ENCODE results near the gene ZNF805. TPM values are rescaled to one million over a fixed set of nuclear protein-coding genes. Genes with fewer than 3 reads are reported as not detected.

Gene ZNF805
- total RNA-seq, 3 donors from 2014 or later: 7.3 to 18.6 (median 10.6) TPM

DNA sequence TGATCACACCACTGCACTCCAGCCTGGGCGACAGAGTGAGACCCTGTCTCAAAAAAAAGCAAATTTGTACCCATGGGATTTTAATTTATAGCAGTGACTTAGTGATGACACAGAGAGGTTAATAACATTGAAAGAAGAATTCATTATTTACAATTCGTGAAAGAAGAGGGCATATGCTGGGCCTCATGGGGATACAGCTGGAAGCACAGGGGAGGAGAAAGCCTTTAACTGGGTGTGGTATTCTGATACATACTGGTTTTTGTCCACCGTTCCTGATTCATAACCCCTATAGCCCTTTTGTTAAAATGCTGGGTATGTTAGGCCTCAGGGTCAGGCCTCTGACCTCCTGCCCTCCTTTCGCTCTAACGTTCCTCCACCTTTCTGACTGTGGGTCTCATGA is 38.3 kb upstream of the ZNF805 start:
- no peak for ATAC-seq
- Histone ChIP-seq H3K36me3 (ENCODE audit: low read depth) (no peaks in the 10 kb centered on the region), H3K9me3 (peaks cover 16% of the 10 kb centered on the region), H3K4me1 (ENCODE audit: low read depth) (no peaks in the 10 kb centered on the region), H3K4me3 (no peak overlapping the region)
- intact Hi-C loops (cut with DNase I, micrococcal nuclease): no loop called here
- DNase-seq: no peak
- TF ChIP-seq CTCF (IDR thresholded peaks at IDR 0.05): no peak

DNA sequence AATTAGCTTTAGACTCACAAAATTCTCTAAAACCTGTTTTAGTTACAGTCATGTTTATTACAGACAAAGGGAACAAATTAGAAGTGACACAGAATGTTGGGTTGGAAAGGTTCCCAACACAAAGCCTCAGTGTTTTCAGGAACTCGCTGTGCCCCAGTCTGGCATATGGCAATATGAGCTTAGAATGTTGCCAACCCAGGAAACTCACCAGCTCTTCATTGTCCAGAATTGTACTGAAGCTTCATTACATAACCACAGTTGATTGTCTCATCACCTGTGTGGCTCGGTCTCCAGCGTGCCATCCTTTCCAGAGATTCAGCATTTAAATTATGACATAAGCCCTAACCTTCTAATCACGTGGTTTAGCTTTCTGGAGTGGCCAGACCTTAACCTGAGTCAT is 30.1 kb upstream of the ZNF805 start:
- TF ChIP-seq CTCF (IDR thresholded peaks at IDR 0.05): no peak
- Histone ChIP-seq H3K36me3 (ENCODE audit: low read depth) (peaks cover 26% of the 10 kb centered on the region), H3K9me3 (peaks cover 38% of the 10 kb centered on the region), H3K4me1 (ENCODE audit: low read depth) (no peaks in the 10 kb centered on the region), H3K4me3 (no peak overlapping the region)
- ATAC-seq (no peak), DNase-seq (no peak)
- intact Hi-C loops (cut with DNase I, micrococcal nuclease): no loop called here

GRCh38 chr19:57212109-57212508 is 28.3 kb upstream of the ZNF805 start:
- Histone ChIP-seq H3K36me3 (ENCODE audit: low read depth) (peaks cover 26% of the 10 kb centered on the region), H3K4me1 (ENCODE audit: low read depth) (no peaks in the 10 kb centered on the region), H3K4me3 (no peak overlapping the region), H3K9me3 (peaks cover 39% of the 10 kb centered on the region)
- no peak for TF ChIP-seq CTCF (IDR thresholded peaks at IDR 0.05)
- ATAC-seq (no peak), DNase-seq (no peak)
- intact Hi-C loops (cut with DNase I, micrococcal nuclease): no loop called here

DNA sequence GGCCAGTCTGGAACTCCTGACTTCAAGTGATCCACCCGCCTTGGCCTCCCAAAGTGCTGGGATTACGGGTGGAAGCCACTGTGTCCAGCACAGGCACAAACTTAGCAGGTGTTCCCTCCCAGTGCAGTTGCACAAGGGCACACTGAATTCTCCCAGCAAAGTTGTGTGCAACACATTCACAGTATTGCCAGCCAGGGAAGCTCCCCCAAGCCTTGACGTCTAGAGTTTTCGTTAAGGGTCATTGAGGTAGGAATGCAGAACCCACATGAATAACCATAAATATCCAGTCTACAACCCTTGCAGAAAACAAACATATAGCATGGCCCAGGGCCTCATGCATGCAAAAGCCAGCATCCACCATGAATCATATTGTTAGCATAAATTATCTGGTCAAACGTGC is 12.9 kb upstream of the ZNF805 start:
- no peak for TF ChIP-seq CTCF (IDR thresholded peaks at IDR 0.05)
- intact Hi-C loops (cut with DNase I, micrococcal nuclease): no loop called here
- no peaks in the 10 kb centered on the region for H3K36me3 ChIP-seq (ENCODE audit: low read depth)
- ATAC-seq: no peak
- H3K9me3 ChIP-seq: no peaks in the 10 kb centered on the region
- no peak overlapping the region for H3K4me3 ChIP-seq
- DNase-seq: no peak
- H3K4me1 ChIP-seq (ENCODE audit: low read depth): no peaks in the 10 kb centered on the region

DNA sequence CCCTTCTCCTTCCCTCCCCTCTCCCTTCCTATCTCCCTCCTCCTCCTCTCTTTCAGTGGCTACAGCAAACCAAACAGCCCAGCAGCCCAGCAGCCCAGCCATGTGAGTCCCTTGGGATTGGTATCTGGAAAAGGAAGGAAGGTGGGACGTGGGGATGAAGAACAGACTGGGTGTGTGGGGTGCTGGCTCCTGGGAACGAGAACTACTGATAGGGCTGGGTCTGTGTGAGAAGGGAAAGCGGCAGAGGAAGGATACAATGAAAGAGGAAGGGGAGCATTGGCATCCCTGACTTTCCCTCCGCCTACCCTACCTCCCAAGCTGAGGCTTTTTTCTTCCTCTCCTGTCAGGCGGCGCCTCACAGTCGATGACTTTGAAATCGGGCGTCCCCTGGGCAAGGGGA is 8.7 kb upstream of the ZNF805 start:
- Histone ChIP-seq H3K4me1 (ENCODE audit: low read depth) (no peaks in the 10 kb centered on the region), H3K9me3 (no peaks in the 10 kb centered on the region), H3K4me3 (no peak overlapping the region), H3K36me3 (ENCODE audit: low read depth) (no peaks in the 10 kb centered on the region)
- DNase-seq (no peak), ATAC-seq (no peak)
- intact Hi-C loops (cut with DNase I, micrococcal nuclease): no loop called here
- TF ChIP-seq CTCF (IDR thresholded peaks at IDR 0.05): no peak

DNA sequence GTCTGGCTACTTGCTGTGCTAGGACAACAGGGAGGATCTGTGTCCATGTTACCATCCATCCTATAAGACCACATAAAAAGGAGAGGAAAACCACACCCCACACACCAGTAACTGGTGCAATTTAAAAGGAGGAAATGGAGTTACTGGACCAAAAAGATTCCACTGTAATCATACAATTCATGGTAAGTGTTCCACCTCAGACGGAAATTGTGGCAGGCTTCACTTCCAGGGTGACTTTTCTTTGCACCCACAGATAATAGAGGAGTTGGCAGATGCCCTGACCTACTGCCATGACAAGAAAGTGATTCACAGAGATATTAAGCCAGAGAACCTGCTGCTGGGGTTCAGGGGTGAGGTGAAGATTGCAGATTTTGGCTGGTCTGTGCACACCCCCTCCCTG is 7.2 kb upstream of the ZNF805 start:
- H3K9me3 ChIP-seq: no peaks in the 10 kb centered on the region
- no peak for TF ChIP-seq CTCF (IDR thresholded peaks at IDR 0.05)
- no peak for ATAC-seq
- DNase-seq: no peak
- no peak overlapping the region for H3K4me3 ChIP-seq
- no peaks in the 10 kb centered on the region for H3K4me1 ChIP-seq (ENCODE audit: low read depth)
- H3K36me3 ChIP-seq (ENCODE audit: low read depth): no peaks in the 10 kb centered on the region
- intact Hi-C loops (cut with DNase I, micrococcal nuclease): no loop called here
